Endometrial microvascular endothelial cells (primary cell): ENCODE data around the gene TDRD7. TPM values are rescaled to one million over a fixed set of nuclear protein-coding genes. Genes with fewer than 3 reads are reported as not detected.
"Not testable (repeated sequence)": the region's sequence is repeated elsewhere in the genome, so short reads cannot be mapped to it uniquely, and the experiment has no call there.

Experiments
- in situ Hi-C: cut with HindIII; loops from 2 replicates; pipeline ENCODE4 v1.10.0; 2017; ENCODE audit warnings: low sequenced_read_pairs, low pct_unique_long_range_greater_than_20kb; ENCODE audit errors: inconsistent ontology term
- total RNA-seq: library from RNA; depleted of rRNA; stranded (reverse); fragments of >200 nt; gene quantifications from one replicate; pipeline ENCODE4 v1.2.3, GENCODE V29; 2015; ENCODE audit errors: inconsistent ontology term

TDRD7 gene
- total RNA-seq, 1 donor from 2014 or later = 16.7 TPM

DNA sequence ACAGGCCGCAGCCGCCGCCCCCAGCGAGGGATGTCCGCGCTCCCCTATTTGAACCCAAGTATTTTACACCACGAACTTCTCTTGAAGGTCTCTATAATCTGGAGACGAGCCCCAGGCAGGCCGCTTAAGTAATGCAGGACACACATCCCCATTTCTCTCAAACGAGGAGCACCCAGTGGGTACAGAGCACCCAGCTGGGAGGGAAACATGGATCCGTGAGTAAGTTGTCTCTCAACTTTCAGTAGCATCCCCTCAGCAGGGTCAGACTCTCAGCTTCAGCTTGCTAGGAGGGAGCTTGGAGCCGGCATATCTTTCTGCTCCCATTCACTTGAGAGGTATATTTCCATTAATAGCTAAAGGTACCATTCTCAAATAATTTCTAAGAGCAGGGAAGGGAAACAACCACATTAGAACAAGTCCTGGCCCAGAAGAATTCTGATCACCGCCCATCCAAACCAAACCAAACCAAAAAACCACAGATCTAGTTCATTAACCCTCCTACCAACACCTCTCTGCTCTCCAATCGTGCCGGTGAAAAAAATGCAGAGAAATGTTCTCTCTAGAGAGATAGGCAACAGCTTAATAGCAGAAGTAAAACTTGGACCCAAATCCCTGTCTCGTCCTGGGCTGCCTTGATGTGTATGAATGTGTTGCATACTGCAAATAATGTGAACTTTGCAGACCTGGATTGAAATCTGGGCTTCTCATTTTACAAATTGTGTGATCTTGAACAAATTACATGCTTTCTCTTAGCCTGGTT is 910 bp downstream of the TDRD7 start:
- in situ Hi-C loops = no loop called here

DNA sequence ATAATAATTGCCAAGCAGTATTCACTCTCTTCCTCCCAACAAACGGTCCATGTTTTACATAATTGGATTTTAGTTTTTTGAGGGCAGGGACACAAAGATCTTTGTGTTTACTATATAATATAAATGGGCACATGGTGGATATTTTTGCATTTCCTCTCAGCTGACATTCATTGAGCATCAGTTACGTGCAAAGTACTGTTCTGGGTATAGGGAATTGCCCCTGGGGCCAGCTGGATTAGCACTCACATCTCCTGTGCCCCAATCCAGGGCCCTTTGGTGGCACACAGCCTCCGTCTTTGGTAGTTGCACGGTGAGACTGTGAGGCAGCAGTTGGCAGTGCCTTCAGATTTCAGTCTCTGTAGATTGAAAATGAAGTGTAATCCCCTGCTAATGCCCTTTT is 1.6 kb downstream of the TDRD7 start:
- in situ Hi-C loops = no loop called here

DNA sequence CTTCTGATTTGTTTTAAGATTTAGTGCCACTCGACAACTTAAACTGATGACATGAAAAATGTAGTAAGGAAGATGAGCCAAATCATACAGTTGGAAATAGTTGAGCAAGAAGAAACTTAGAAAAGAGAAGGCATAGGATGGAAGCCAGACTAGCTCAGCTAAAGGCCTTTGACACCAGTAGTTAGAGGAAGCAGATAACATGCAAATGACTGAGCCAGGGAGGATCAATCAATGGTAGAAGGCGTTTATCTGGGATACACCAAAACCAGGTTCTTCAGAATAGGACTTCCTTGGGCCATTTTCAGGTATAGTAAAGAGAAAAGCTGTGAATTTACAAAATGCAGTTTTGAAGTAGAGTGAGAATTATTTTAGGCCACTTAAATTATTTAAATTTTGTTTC is 3.2 kb downstream of the TDRD7 start:
- in situ Hi-C loops = no loop called here

DNA sequence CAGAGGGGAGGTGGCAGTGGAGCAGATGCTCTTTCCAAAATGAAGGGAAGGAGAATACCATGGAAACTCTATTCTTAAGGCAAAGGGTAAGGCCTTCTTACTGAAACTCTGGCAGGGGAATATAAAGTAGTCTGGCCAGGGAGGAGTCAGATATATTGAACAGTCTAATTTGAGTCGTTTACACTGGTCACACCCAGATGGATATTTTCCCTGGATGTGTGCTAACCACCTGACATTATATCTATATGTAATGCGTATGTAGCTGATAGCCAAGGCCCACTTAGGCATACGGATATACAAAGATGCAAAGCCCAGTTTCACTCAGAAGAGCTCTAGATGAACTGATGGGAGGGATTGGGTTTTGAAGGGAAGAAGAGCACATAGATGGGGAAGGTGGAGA is 7.0 kb downstream of the TDRD7 start:
- in situ Hi-C loops = no loop called here

DNA sequence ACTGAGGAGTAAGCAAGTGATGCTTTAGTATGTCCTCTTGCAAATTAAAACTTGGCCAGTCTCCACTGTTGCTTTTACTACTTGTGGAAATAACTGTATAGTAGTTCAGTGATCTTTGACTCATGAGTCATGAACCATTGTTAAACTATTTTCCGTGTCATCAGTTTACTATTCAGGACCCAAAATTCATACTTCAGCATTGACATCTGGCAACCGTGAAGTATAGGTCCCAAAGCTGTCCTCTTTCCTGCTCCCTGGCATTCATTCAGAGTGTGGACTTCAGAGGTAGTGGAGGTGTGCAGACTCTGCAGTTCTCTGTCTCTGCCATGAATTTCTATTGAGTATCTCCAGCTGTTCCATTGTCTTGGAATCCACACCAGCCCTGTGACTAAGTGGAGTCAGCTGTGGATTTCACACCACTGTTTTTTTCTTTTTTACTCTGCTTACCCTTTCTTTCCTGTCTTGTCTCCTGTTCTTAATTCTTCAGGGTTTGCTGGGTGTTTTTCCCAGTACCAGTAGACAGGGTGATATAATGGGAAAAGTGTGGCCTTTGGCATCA is 7.5 kb downstream of the TDRD7 start:
- in situ Hi-C loops = no loop called here

DNA sequence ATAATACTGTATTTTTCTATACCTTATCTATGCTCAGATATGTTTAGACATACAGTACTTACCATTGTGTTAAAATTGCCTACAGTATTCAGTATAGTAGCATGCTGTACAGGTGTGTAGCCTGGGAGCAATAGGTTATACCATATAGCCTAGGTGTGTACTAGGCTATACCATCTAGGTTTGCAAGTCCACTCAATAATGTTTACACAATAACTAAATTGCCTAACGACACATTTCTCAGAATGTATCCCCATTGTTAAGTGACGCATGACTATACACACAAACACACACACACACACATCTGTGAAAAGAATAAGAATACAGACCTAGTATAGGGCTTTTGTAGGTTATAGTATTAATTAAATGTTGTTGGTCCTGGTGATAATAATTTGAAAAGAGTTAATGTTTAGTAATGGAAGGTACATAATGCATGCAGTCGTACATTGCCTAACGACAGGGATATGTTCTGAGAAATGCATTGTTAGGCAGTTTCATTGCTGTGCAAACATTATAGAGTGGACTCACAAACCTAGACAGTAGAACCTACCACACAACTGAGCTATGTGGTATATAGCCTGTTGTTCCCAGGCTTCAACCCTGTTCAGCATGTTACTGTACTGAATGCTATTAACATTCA is 13.6 kb downstream of the TDRD7 start:
- in situ Hi-C loops = no loop called here

DNA sequence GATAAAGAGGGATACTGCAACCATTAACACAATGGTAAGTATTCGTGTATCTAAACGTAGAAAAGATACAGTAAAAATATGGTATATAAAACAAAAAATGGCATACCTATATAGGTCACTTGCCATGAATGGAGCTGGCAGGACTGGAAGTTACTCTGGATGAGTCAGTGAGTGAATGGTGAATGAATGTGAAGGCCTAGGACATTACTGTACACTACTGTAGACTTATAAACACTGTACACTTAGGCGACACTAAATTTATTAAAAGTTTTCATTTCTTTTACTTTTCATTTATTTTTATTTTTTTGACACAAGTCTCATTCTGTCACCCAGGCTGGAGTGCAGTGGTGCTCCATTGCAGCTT is 14.1 kb downstream of the TDRD7 start:
- in situ Hi-C loops = no loop called here

DNA sequence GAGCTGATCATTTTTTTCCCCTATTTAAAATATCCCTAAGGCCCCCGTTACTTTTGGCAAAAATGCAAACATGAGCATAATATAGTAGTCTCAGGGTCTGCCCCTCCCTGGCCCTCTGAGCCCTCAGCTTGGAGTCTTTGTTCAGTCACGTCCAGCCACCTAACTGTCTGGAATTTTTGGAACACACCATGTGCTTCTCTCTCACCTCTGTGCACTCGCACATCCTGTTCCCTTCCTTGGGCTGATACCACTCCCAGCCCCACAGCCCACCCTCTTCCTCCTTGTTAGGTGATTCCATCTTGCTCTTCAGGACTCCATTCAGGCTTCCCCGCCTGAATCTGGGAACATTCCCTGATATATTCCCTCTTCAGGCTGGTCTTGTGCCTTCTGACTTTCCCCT is 16.0 kb downstream of the TDRD7 start:
- in situ Hi-C loops = no loop called here

DNA sequence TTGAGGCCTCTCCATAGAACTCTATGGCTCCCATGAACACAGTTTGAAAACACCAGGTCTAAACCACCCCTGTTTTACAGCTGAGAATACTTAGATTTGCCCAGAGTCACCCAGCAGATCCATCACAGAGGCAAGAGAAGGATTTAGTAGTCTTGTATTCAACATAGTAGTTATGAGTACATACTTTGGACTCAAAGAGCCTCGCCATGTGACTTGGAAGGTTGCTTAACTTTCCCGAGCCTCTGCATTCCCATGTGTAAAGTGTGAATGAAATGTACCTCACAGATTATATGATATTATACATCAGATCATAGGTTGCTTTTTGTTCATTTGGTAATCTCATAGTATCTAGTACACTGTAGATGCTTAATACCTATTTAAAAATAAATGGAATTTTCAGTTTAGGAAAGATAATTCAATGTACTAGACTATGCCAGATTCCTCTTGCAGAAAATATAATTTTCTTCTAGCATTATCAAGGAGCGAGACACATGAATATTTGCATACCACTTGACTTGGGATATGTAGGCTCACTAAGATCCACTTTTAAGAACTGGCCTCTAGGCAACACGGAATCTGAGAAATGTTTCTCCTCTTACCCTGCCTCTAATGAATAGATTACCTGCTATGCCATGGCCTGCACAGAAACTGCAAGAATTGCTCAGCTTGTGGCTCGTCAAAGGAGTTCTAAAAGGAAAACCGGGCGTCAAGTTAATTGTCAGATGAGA is 18.6 kb downstream of the TDRD7 start:
- in situ Hi-C loops = no loop called here

DNA sequence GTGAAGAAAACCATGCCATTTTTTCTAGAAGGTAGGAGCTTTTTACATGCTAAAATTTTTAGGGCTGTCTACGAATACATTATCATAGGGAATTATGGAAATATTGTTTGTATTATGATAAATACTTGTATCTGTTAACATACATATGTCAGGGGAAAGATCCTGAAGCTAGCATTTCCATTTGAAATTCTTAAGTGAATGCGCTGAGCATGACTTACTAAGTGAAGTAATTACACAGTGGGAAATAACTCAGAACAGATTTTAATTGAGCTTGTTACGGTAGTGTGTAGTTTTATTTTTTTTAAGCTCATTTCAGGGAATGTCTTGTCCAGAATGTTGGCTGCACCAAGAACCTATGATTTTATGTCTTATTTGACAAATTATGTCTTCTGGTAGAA is 19.1 kb downstream of the TDRD7 start:
- in situ Hi-C loops = no loop called here

DNA sequence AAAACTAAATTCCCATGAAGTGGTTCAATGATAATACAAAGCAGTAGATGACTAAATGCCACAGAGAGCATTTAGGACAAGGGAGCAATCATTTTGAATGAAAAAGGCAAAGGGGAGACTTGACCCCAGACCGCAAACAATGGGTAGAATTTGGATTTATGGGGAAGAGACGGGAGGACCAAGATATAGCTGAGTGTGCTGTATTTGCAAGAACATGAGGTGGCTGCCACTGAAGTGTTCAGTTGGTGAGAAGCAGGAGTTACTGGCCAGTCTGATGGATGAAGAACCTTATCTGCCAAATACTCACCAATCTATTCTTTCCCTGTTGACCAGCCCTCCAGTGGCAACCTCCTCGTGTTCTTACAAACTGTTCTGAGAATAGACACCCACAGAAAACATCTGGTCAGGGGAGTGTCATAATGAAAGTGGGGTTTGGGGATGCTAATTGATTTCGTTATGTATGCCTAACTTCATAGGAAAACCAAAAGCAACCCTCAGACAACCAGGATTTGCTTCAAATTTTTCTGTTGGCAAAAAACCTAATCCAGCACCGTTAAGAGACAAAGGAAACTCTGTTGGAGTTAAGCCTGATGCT is 19.8 kb downstream of the TDRD7 start:
- in situ Hi-C loops = no loop called here

DNA sequence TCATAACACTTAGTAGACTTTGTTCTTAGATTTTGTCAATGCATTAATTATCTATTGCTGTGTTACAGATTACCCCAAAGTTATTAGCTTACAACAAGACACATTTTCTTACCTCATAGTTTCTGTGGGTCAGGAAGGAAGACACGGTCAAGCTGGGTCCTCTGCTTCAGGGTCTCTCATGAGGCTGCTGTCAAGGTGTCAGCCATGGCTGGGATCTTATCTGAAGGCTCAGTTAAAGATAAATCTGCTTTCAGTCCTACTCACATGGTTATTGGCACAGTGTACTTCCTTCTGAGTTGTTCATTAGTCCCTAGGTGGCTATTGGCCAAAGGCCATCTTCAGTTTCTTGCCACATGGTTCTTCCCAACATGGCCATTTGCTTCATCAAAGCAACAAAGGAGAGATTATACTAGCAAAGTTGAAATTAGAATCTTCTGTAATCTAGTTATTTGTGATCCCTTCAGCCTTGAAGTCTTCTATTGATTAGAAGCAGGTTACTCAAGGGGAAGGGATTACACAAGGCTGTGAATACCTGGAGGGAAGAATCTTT is 25.2 kb downstream of the TDRD7 start:
- in situ Hi-C loops = no loop called here

DNA sequence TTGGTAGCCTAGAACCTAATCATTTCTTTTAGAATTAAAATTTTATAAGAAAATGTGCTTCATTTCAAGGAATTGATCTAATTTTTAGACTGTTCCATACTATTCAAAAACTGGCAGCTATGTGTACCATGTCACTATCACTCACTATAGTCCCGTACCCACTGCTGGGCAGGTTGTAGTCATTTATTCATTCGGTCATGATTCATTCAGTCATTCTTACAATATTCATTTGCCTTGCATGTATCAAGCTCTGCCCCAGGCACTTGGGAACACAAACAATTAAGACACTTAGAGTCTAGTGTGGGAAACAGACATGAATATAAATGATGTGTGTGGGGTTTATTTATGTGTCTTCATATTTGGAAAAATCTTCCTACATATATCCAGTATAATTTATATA is 26.4 kb downstream of the TDRD7 start:
- in situ Hi-C loops = no loop called here

DNA sequence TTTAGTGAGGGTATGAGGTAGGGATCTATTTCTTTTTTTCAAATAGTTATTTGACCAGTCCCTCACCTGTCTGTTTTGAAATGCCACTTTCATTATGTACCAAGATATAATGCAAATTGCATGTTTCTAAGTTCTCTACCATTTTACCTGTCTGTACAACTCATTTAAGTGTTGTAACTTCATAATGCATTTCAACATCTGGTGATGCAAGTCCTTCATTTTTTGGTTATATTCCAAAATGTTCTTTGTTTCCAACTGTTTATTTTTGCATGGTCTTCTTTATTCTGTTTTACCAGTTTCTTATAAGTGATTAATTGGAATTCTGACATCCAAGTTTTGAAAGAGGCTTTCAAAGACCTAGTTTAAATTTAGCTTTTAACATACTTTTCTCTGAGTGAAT is 26.8 kb downstream of the TDRD7 start:
- in situ Hi-C loops = no loop called here

DNA sequence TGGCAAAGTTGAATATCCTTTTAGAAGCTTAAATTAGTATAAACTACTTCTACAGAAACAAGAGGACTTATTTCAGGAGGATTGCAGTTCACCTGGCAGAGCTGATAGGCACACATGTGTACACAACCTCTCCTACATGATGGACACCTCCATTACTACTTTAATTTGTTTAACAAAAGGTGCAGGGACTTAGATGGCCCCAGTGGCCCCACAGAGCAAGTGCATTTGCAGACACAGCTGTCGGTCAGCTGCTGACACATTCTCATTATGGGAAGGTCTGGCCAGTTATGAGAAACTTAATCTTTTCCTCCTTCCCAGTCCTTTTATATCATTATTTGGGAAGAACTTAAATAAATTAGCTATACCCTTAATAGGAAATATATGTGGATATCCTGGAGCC is 28.3 kb downstream of the TDRD7 start:
- in situ Hi-C loops = no loop called here

DNA sequence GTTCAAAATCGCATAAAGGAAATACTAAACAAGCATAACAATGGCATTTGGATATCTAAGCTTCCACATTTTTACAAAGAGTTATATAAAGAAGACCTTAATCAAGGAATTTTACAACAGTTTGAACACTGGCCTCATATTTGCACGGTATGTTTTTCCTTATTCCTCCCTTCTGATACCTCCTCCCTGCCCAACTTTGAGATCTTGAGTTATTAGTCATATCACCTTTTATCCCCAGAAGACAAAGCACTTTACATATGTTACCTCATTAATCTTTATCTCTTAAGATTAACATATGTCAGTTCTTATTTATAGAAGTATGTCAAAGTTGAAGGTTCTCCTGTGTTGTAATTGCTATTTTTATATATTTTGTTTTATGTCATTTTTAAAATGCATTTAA is 29.8 kb downstream of the TDRD7 start:
- in situ Hi-C loops = no loop called here

DNA sequence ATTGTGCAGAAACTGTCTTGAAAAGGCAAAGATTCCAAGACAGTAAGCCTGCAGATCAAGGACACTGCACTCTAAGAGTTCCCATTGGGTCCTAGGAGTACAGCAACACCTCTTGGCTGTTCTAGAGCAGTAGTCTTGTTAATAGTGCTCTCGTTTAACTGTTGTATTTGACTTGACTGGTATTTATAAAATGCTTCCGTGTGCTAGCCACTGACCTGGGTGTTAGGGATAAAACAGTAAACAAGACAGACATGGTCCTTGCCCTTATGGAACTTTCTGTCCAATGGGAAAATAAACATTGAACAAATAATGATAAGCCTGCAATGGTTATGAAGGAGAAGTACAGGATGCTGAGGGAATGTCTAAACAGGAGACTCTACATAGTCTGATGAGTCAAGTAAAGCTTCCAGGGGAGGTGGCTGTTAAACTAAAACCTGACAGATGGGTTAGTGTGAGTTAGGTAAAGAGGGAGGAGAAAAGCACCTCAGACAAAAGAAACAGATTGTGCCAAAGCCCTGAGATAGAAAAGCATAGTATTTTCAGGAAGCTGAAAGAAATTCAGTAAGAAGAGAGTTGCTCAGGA is 33.3 kb downstream of the TDRD7 start:
- in situ Hi-C loops = no loop called here

DNA sequence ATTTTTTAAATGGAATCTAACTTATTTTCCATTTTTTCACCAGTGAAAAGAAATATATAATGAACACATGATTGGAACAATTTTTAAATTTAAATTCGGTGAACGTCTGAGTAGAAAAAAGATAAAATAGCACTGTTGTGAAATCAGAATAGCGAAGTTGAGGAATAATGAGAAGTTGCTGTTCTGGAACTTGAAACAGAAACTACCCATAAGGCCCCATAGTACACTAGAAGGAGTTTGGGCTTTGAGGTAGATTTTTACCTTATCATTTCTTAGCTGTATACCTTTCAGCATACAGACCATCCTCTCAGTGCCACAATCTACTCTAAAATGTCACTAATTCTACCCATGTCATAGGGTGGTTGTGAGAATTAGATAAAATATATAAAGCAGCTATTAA is 35.1 kb downstream of the TDRD7 start:
- in situ Hi-C loops = no loop called here

DNA sequence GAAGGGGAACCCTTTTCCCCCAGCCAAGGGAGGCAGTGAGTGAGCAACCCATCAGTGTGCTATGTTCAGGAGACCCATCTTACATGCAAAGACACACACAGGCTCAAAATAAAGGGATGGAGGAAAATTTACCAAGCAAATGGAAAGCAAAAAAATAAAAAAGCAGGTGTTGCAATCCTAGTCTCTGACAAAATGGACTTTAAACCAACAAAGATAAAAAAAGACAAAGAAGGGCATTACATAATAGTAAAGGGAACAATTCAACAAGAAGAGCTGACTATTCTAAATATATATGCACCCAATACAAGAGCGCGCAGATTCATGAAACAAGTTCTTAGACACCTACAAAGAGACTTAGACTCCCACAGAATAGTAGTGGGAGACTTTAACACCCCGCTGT is 41.7 kb downstream of the TDRD7 start:
- in situ Hi-C loops = not testable (repeated sequence)
